Lower leg skin (tissue), 4 donors: ENCODE measurements around the gene NOC2L. TPM values are rescaled to one million over a fixed set of nuclear protein-coding genes. Genes with fewer than 3 reads are reported as not detected.
"Not testable (repeated sequence)": the region's sequence is repeated elsewhere in the genome, so short reads cannot be mapped to it uniquely, and the experiment has no call there.

Experiments
- DNase-seq, 2 donors: peaks; one replicate each; pipeline ENCODE4 v3.0.0-alpha.2; 2019; ENCODE audit warnings: low spot score in 2 of 2
- H3K4me3 ChIP-seq: fragments of 200-600 bp; sonication (generic); 2 replicates; pipeline ENCODE4 v1.5.1; 2017; ENCODE audit warnings: mild to moderate bottlenecking, low read depth; ENCODE audit not compliant: poor library complexity, severe bottlenecking
- CTCF ChIP-seq, 3 donors: fragments of 450-650 bp; IDR thresholded peaks; one replicate each; pipeline ENCODE4 v1.5.1; 2016; ENCODE audit warnings: antibody characterized with exemption in 3 of 3, mild to moderate bottlenecking in 3 of 3, moderate library complexity in 2 of 3
- POLR2A ChIP-seq, 2 donors: fragments of 450-650 bp; IDR thresholded peaks; one replicate each; pipeline ENCODE4 v1.6.1; 2016 to 2017; ENCODE audit warnings: antibody characterized with exemption in 2 of 2, mild to moderate bottlenecking in 1 of 2, moderate library complexity in 1 of 2
- WGBS, 2 donors: methylation state at CpG; one replicate each; pipeline ENCODE4 v1.1.5; 2018; 5-methylcytosine and 5-hydroxymethylcytosine counted together
- intact Hi-C: fragments of 100-400 bp; cut with DNase I; formaldehyde crosslinking; loops from one replicate; pipeline ENCODE4 v1.15.0; 2023; ENCODE audit warnings: low total_unique reads
- total RNA-seq, 4 donors: library from RNA; depleted of rRNA; stranded (reverse); fragments of >200 nt; gene quantifications; one replicate each; pipeline ENCODE4 v1.1.0, GENCODE V29; 2016

Gene NOC2L
- total RNA-seq, 4 donors from 2014 or later, result 44.7 to 67.8 (median 59.6) TPM

- intact Hi-C loops, result no loop called here
- no peak overlapping the region for H3K4me3 ChIP-seq
- DNase-seq, result no peak
- 37 to 39% methylated on average over 21 to 29 of the region's 30 CpGs for WGBS, 2 donors
- TF ChIP-seq POLR2A (IDR thresholded peaks at IDR 0.05) (no peak), CTCF (IDR thresholded peaks at IDR 0.05) (no peak)
Measured at GRCh38 chr1:995665-996633, 36.9 kb upstream of the NOC2L start.

- WGBS, 2 donors, result 84 to 88% methylated on average over 6 of the region's 6 CpGs
- DNase-seq, H3K4me3 ChIP-seq, intact Hi-C loops: not testable (repeated sequence)
Measured at GRCh38 chr1:994546-994945, 35.5 kb upstream of the NOC2L start.

GRCh38 chr1:993379-993995 is 34.4 kb upstream of the NOC2L start:
- DNase-seq, result no peak
- H3K4me3 ChIP-seq, result no peak overlapping the region
- intact Hi-C loops, result no loop called here
- 74 to 75% methylated on average over 13 to 15 of the region's 15 CpGs for WGBS, 2 donors
- TF ChIP-seq CTCF (IDR thresholded peaks at IDR 0.05) (no peak), POLR2A (IDR thresholded peaks at IDR 0.05) (no peak)

- 89 to 94% methylated on average over 7 of the region's 7 CpGs for WGBS, 2 donors
- TF ChIP-seq POLR2A (IDR thresholded peaks at IDR 0.05), result no peak
- TF ChIP-seq CTCF (IDR thresholded peaks at IDR 0.05), result no peak
- DNase-seq, result no peak
- intact Hi-C loops, result no loop called here
- no peak overlapping the region for H3K4me3 ChIP-seq
Measured at GRCh38 chr1:992362-992761, 33.3 kb upstream of the NOC2L start.

- intact Hi-C loops, result no loop called here
- no peak for DNase-seq
- H3K4me3 ChIP-seq, result no peak overlapping the region
- 94 to 97% methylated on average over 10 of the region's 10 CpGs for WGBS, 2 donors
- TF ChIP-seq POLR2A (IDR thresholded peaks at IDR 0.05) (no peak), CTCF (IDR thresholded peaks at IDR 0.05) (no peak)
Measured at GRCh38 chr1:991895-992294, 32.8 kb upstream of the NOC2L start.

- WGBS, 2 donors, result 93 to 96% methylated on average over 6 of the region's 6 CpGs
- H3K4me3 ChIP-seq, intact Hi-C loops, DNase-seq: not testable (repeated sequence)
Measured at GRCh38 chr1:991275-991674, 32.2 kb upstream of the NOC2L start.

GRCh38 chr1:988061-988460 is 29.0 kb upstream of the NOC2L start:
- not testable (repeated sequence) for H3K4me3 ChIP-seq, DNase-seq
- WGBS, 2 donors, result 82 to 88% methylated on average over 5 of the region's 5 CpGs
- intact Hi-C loops, result loop anchor here (5.0 kb wide), 1 partner anchor 74 kb away; no protein-coding TSS in a partner anchor
